OCI-M1 (cell line): ENCODE data around the gene CTNNA2.

Experiments used
- DNase-seq: peaks from one replicate; lab custom pipeline; 2025; lab: John Stamatoyannopoulos, UW

The CTNNA2 gene

DNA sequence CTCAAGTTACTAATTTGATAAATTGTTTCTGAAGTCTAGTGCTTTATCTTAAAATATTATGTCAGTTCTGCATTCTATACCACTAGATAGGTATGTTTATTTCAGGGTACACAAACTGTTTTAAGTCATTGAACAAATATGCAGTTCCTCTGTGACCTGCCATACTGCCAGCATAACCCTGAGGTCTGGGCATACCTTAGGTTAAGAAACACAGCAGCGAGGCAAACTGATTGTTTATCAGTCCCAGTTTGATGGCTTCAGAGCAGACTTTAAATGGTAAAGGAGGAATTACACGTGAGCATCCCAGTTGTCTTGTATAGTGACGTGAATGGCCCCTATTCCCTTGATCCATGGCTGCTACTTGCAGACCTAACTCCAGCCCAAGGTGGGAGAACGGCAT lies 978.1 kb downstream of the CTNNA2 start:
- no peak for DNase-seq

DNA sequence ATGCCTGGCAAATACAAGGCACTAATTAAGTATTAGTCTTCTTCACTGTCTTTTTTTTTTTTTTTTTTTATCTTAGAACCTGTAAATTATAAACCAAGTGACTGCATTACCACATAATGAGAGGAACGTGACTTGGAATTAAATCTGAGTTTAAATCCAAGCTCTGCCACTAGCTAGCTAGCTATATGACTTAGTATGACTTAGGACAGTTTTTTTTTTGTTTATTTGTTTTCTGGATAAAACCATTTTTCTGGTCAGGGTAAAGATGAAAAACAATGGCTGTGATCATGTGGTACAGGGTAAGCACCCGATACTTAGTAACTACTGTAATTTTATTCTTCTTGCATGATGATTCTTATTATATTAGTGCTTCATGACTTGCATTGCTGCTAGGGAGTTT lies 983.5 kb downstream of the CTNNA2 start:
- no peak for DNase-seq

DNA sequence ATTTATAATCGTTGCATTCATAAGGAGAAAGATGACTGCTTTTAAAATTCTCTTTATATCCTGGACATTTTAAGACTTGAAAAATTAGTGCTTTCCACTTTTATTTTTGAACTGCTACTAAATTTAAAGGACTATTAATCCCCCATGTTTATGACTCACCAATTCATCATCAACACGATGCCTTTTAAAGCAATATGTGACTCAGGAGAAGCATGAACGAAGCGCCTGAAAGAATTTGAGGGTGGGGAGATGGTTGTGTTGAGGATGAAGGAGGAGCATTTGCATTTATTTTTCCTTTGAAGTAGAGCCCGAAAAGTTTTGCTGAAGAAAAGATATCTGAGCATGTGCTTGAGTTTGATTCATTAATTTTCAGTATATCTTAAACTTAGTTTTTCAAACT lies 983.9 kb downstream of the CTNNA2 start:
- DNase-seq: no peak

DNA sequence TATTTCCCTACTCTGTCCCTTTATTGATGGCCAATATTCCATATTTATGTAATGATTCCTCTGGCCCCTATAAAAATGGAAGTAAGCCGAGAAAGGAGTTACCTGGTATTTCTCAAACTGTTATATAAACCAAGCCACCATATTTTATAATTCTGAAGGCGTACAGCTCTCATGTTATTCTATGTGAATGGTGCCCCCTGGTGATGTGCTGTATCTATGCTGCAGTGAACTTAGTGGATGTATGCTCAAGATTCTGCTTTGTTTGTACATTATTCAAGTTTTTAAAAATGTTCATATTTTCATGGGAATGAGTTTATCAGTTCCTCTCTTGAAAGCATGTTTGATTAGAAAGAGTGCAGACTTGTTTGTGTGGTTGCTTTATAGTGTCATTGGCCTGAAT lies 986.2 kb downstream of the CTNNA2 start:
- DNase-seq: peak; percentile 52

DNA sequence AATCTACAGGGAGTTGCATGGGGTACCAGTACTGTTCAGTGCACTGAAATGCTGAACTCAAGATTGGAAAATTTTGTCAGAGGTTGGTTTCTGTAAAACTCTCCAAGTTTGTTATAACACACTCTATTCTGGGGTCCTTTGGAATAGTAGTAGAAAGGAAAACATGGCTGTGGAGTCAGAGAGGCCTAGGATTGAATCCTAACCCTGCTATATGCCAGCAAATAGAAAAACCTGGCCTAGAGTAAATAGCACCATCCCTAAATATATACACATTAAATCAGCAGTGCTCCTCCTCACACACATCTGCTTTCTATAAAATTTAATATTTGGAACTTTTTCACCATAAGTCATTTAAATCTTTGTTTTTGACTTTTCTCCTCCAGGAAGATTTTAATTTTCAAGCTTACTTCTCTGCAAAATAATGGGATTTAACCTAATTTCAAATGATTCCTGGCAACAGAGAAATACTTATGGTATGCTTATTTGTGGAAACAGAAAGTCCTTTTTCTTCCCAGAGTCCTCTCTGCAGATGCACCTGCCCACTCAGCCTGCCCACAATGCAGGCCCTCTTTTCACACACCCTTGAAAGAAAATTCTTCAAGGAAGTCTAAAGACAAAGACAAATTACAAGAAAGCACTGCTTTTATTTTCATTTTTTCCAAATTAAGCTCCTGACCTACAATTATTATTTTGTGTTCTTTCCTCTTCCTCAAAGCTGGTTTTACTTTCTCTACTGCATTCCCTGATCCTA lies 989.2 kb downstream of the CTNNA2 start:
- no peak for DNase-seq

DNA sequence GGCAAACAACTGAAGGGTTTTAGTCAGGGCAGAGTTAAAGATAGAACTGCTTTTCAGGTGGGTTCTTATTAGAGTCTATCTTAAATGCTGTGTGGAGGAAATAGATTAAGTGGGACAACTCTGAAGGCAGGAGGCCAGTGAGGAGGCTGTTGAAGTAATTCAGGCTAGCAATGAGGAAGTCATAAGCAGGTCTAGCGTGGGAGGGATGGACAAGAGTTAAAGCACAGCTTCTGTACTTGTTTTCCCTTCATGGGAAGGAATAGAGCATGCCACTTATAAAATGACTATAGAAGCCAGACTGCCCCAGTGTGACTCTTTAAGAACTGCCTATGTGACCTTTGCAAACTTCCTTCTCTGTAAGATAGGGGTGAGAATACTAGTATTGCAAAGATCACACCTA lies 993.7 kb downstream of the CTNNA2 start:
- peak; percentile 25 for DNase-seq

DNA sequence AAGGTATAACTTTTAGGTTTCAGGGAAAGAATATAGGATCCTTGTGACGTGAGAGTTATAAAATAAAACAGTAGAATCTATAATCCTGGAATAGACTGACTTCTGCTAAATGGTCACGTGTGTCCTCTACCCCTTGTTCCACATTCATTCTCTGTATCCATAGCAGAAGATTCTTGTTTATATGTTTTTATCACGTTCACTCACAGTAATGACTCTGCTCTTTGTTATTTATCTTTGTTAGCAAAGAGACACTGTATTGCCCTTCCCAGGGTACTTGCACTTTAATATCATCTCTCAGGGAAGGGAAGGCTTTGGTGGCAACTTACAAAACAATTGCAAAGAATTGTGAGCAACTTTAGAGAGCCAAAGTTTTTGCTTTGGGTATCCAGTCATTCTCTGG lies 997.9 kb downstream of the CTNNA2 start:
- DNase-seq: no peak

DNA sequence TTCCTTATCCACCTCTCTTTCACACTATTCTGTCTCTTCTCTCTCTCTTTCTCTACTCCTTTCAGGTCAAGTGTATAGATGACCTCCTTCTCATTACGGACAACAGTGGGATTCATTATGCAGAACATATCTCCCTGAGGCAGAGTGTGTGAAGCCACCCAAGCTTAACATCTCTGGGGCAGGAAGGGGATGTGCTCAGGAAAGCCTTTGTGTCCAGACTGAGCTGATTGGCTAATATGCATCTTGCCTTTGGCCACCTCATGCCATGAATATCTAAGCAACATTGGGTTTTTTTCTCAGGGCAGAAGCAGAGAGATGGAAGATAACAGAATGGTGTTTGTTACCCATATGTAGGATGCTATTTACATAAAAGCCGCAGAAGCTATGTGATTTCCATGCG lies 1003.1 kb downstream of the CTNNA2 start:
- DNase-seq: no peak

DNA sequence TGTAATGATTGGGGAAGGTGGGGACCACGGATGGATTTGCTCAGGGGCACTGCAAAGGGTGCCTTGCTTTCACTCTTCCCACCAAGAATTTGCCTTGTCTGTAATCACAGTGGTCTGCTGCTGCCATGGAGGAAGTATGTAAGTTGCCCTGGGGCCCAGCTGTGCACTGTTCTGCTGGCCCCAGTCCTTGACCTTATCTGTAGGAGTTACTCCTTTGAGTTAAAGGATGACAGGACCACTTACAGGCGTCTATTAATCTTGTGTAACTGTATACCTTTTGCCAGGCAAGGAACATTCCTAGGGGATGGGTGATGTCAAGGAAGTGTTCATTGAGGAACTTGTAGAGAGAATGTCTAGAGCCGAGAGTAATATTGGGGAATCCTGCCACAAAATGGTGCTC lies 1004.5 kb downstream of the CTNNA2 start:
- DNase-seq: no peak

DNA sequence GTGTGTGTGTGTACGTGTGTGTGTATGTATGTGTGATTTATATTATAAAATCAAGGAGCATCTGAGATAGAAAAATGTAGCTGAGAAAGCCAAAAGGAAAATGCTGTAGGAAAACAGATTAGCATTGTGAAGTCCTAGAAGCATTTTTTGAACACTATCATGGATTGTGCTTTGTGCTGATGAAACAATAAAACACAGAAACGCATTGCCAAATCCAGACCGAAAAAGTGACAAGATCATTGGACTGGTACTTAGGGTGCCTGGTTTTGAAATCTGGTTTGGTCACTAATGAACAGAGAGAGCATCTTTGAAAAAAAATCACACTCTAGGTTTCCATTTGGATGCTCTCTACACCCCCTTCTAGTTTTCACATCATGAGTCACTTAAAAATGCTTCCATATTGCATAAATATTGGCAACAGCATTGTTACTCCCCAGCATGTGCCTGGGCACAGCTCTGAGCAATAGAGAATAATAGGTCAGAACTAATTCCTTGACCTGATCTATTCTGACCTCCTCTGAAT lies 1006.3 kb downstream of the CTNNA2 start:
- no peak for DNase-seq

DNA sequence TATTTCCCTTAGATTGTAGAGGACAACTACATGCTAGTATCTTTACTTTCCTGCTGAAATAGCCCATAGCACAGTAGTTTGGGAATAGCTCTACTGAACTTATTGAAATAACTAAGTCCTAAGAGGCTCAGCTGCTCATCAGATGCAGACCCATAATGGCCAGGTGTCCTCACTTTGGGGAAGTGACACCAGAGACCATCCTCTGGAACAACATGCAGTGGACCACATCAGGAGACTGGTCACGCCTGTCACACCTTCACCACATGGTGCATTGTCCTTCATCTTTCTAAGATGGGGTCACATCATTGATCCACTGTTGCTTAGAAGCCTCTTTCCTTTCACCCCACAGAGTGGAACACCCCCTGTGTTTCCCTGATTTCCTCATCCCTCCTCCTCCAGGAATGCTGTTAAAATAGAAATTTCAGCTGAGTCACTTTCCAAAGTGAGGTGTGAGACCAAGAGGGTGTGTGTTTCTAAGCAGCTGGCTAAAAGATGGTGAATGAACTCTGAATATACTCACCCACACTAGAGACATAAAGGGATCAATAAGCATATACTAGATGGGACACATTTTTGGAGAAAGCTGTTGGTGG lies 1006.9 kb downstream of the CTNNA2 start:
- DNase-seq: no peak

DNA sequence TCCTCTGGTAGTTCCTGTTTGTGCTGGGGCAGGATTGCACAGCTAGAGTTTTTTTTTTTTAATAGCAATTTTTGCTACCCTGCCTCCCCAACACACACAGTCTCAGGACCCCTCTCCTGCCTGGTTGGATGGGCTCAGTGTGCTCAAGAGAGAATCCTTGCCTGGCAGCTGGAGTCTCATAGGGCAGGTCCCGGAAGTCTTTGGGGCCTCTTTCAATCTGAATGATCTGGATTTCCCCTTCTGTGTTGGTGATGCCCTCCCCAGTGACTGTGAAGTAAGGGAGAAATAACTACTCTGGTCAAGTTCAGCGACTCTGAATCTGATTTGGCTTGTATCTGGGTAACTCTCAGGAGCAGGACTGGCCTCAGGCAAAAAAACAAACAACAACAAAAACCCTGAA lies 1012.3 kb downstream of the CTNNA2 start:
- no peak for DNase-seq

DNA sequence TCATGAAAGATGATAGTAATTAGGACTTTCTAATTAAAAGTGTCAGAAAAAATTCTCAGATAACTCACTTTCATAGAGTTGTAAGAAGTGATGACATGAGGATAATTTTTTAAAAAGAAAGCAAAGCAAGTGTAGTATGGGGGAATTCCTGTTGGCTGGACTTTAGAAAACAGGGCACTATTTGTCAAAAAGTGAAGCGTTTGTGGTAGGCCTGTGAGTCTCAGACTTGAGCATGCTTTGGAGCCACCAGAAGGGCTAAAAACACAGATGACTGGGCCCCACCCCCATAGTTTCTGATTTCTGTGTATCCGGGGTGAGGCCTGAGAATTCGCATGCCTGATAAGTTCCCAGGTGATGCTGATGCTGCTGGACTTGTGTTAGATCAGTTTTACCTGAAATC lies 1014.3 kb downstream of the CTNNA2 start:
- DNase-seq: no peak

DNA sequence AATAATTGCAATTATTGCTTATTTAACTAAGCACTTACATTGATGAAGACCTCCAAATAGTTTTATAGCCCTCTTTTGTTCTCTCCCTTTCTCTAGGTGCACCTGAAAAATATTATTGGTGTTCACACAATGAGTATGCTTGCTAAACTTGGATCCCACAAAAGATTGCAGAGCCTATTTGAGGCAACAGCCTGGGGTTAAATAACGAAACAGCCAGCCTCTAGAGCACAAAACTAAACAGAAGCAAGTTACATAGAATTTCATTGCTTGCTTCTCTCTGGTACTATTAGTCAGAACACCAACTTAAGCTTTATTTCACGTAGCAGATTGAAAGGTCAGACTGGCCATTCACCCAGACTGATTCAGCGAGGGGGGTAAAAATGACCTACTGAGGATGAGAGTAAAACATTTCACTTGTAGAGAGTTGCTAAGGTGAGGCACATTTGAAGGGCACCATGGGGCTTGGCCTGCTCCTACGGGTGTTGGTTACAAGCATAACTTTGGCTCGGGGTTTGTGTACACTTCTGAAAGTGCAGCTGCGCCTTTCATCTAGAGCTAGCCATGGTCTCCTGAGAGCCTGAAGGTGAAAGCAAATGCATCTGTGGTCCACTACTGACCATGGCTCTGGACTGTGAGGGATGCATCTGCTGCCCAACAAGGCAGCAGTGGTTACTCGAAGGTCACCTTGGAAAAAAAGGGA lies 1016.8 kb downstream of the CTNNA2 start:
- no peak for DNase-seq

DNA sequence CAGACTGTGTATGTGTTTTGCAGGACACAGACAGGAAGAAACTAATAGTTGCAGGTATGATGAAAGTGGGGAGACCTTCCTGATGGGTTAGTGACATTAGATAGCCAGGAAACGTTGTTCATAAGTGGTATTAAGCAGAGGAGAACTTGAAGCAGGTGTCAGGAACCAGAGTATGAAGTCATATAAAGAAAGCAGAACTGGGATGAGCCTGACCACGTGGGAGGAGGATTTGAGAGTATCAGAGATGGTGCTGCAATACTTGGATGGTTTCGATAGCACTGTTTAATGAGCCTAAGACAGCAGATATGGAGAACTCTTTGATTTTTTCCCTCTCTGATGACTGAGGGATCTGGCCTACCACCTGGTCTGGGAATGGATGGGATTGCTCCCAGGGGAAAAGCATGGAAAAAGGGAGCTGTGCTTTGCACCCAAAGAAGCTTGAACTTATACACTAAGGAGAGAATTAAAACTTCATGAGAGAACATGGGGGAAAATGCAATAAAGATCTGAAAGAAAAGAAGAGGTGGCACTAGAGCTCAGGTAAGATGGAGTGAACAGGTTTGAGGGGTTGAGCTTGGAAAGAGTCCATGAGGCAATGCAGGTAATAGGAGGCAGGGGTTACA lies 1017.7 kb downstream of the CTNNA2 start:
- DNase-seq: peak; percentile 2

DNA sequence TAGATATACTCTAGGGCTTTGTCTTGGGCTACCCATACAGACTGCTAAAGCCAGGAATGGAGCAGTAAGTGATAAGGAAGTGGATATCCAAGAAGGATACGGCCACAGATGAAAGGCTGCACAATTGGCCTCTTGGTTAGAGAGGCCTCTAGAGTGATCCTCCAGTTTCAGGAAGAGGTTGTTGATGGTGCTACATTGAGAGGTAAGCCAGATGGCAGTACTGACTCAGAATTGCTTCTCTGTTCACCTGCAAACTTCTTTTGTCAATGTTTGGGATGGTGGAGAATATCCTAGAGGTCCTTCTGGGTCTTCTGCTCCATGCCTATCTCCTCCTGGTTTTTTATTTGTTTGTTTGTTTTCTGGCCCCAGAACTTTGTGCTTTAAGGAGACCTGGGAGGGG lies 1018.5 kb downstream of the CTNNA2 start:
- no peak for DNase-seq

DNA sequence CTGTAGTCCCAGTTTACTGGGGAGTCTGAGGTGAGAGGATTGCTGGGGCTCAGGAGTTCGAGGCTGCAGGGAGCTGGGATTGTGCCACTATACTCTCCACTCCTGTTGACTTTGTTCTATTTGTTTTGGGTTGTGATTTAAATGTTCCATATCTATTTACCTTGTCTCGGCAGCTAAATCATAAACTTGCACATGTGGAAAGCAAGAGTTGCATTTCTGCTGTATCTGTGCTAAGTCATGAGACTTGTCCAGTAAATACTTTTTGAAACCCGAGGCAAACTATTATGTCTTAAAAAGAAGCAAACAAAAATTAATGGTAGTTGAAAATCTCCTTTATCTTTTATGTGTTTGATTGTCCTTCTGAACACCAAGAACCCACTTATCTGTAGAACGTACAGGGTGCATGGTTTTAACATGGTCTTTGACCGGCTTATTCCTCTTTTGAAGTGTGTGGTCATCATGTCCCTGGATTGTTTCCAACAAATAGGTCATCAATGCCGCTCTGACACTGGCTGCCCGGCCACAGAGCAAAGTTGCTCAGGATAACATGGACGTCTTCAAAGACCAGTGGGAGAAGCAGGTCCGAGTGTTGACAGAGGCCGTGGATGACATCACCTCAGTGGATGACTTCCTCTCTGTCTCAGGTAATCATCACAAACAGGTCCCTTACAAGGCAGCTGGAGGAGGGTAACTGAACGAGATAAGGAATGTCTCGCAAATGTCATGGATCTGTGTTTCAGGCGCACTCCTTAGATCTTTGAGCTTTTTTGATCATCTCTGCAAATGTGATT lies 1032.8 kb downstream of the CTNNA2 start:
- no peak for DNase-seq

DNA sequence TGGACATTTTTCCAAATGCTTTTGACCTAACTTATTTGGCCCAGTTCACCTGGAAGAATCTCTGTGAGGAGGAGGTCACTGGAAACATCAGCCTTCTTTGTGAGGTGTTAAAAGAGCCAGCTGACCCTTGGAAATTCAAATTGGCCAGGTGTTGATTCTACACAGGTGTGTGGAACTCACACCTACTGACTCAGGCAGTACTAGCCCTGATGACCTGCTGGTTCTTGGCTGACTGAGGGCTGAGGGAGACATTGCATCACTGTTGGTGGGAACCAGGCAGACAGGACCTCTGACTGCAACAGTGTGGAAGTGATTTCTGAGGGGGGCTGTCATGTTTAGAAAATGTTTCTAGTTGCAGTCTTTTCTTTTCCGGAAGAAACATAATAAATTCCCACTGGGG lies 1033.9 kb downstream of the CTNNA2 start:
- DNase-seq: no peak

DNA sequence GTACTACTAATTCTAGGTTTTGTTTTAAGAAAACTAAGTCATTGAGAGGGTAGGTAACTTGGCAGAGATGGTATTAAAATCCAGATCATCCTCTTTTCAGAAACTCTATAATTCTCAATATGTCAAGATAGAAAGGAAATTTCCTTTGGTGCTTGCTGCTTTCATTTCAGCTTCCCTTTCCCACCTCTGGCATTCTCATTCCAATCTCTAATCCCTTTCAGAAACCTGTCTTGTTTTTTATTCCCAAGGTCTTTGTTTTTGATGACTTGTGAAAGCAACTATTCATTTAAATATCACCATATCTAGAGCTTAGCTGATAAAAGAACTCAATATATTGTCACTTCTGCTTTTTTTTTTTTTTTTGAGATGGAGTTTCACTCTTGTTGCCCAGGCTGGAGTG lies 1034.5 kb downstream of the CTNNA2 start:
- no peak for DNase-seq

DNA sequence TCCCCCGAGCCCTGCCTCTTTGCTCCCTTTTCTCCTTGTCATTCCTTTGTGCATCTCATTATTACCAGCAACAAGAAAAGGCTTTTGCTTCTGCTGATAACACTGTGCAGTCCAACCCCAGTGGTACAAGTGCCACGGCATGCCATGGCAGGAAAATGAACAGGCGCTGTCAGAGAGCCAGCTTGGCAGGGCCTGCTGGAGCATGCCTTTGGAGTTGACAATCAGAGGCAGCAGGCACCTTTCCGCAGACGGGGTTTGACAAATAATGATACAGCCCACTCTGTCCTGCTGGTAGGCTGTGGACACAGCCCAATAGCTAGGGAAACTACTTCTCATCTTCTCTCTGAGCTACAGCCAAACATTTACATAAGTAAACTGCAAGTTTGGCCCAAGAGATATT lies 1035.6 kb downstream of the CTNNA2 start:
- DNase-seq: no peak

DNA sequence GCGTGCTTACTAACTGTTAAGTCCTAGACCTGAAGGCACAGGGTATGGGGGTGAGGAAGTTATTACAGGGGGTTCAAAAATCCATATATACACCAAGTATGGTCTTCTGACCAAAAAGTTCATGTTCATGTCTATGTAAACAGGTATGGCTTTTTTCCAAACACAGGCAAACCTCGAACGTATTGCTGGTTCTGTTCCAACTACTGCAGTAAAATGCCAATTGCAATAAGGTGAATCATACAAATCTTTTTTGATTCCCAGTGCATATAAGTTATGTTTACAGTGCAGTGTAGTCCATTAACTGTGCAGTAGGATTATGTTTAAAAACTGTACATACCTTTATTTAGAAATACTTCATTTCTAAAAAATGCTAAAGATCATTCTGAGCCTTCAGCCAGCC lies 1037.0 kb downstream of the CTNNA2 start:
- no peak for DNase-seq

DNA sequence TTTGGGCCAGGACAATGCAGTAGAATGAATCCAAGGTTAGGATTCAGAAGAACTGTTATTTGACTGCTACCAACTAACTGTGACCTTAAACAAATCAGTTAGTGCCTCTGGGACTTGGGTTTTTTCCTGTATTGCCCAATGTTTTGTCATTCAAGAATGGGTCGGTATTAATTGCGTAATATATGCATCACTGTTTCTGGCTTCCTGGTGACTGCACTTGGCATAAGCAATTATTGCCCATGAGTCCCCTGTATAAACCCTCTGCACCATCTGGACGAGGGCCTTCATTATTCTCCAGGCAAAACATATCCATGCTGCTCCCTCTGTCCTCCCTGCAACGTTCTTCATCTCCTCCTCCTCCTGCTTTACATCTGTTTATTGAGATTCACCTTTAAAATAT lies 1047.5 kb downstream of the CTNNA2 start:
- no peak for DNase-seq
